ENCODE results near the gene FFAR4. TPM values are rescaled to one million over a fixed set of nuclear protein-coding genes. Genes with fewer than 3 reads are reported as not detected.
"Not testable (repeated sequence)": the region's sequence is repeated elsewhere in the genome, so short reads cannot be mapped to it uniquely, and the experiment has no call there.

The FFAR4 gene
- under 0.01 TPM for total RNA-seq

- Histone ChIP-seq H3K4me1 (ENCODE audit: insufficient read depth, low read length) (peaks cover 33% of the 10 kb centered on the region), H3K27me3 (ENCODE audit: insufficient read depth, low read length) (peaks cover 28% of the 10 kb centered on the region), H3K4me3 (ENCODE audit: low read length) (peak within 1 kb of the TSS; percentile 4), H3K9me3 (ENCODE audit: low read depth, low read length) (no peaks in the 10 kb centered on the region)
Observed at GRCh38 chr10:93566435-93567276, at the start of gene FFAR4. TSS of gene FFAR4 (plus strand) at chr10:93566665. CDS start at chr10:93566721, 56 bp downstream.

- H3K9me3 ChIP-seq (ENCODE audit: low read depth, low read length), result no peaks in the 10 kb centered on the region
- no peak overlapping the region for H3K4me3 ChIP-seq (ENCODE audit: low read length)
- H3K27me3 ChIP-seq (ENCODE audit: insufficient read depth, low read length), result no peaks in the 10 kb centered on the region
- peaks cover 25% of the 10 kb centered on the region for H3K4me1 ChIP-seq (ENCODE audit: insufficient read depth, low read length)
Observed at GRCh38 chr10:93518531-93518930, 47.9 kb upstream of the FFAR4 start.

DNA sequence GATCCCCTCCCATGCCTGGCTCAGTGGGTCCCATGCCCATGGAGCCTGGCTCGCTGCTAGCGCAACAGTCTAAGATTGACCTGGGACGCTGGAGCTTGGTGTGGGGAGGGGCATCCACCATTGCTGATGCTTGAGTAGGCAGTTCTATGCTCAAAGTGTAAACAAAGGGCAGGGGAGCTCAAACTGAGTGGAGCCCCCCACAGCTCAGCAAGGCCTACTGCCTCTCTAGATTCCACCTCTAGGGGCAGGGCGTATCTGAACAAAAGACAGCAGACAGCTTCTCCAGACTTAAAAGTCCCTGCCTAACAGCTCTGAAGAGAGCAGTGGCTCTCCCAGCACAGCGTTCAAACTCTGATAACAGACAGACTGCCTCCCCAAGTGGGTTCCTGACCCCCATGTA is 31.2 kb upstream of the FFAR4 start:
- Histone ChIP-seq H3K4me1 (ENCODE audit: insufficient read depth, low read length) (no peaks in the 10 kb centered on the region), H3K4me3 (ENCODE audit: low read length) (no peak overlapping the region), H3K9me3 (ENCODE audit: low read depth, low read length) (no peaks in the 10 kb centered on the region), H3K27me3 (ENCODE audit: insufficient read depth, low read length) (no peaks in the 10 kb centered on the region)

DNA sequence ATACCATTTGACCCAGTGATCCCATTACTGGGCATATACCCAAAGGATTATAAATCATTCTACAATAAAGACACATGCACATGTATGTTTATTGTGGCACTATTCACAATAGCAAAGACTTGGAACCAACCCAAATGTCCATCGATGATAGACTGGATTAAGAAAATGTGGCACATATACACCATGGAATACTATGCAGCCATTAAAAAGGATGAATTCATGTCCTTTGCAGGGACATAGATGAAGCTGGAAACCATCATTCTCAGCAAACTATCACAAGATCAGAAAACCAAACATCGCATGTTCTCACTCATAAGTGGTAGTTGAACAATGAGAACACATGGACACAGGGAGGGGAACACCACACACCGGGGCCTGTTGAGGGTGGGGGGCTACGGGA is 25.6 kb upstream of the FFAR4 start:
- not testable (repeated sequence) for H3K27me3 ChIP-seq (ENCODE audit: insufficient read depth, low read length); H3K4me1 ChIP-seq (ENCODE audit: insufficient read depth, low read length); H3K4me3 ChIP-seq (ENCODE audit: low read length); H3K9me3 ChIP-seq (ENCODE audit: low read depth, low read length)

DNA sequence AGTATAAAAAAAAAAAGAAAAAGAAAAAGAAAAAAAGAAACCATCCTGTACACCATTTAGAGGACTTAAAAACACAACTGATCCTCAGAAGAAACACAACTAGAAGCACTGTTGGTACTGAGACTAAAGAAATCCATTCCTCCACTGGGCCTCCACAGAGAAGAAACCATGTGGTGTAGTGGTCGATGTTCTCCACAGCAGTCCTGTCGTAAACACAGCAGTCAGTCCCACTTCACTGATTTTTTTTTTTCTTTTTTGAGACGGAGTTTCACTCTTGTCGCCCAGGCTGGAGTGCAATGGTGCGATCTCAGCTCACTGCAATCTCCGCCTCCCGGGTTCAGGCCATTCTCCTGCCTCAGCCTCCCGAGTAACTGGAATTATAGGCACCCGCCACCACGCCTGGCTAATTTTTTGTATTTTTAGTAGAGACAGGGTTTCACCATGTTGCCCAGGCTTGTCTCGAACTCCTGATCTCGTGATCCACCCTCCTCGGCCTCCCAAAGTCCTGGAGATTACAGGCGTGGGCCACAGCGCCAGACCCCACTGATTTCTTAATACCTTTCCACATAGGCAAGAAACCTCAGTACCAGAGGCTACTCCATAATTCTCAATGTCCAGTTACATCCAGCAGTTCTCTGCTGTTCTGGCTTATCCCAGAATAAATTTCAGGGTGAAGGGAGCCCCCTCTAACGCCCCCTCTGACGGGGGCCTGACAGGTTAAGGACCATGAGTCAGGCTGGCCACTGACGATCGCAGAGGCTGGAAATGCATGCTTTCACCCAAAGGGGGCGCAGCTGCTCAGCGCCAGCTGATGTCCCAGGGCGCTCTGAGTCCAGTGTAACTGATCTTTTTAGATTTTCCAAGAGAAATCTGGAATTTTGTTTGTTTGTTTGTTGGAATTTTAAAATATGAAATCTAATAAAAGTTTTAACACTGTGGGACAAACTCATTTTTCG is 24.8 kb upstream of the FFAR4 start:
- Histone ChIP-seq H3K9me3 (ENCODE audit: low read depth, low read length) (no peaks in the 10 kb centered on the region), H3K4me1 (ENCODE audit: insufficient read depth, low read length) (no peaks in the 10 kb centered on the region), H3K4me3 (ENCODE audit: low read length) (no peak overlapping the region), H3K27me3 (ENCODE audit: insufficient read depth, low read length) (no peaks in the 10 kb centered on the region)

- H3K9me3 ChIP-seq (ENCODE audit: low read depth, low read length), result no peaks in the 10 kb centered on the region
- H3K27me3 ChIP-seq (ENCODE audit: insufficient read depth, low read length), result no peaks in the 10 kb centered on the region
- no peaks in the 10 kb centered on the region for H3K4me1 ChIP-seq (ENCODE audit: insufficient read depth, low read length)
- no peak overlapping the region for H3K4me3 ChIP-seq (ENCODE audit: low read length)
Observed at GRCh38 chr10:93542358-93542791, 24.1 kb upstream of the FFAR4 start.

DNA sequence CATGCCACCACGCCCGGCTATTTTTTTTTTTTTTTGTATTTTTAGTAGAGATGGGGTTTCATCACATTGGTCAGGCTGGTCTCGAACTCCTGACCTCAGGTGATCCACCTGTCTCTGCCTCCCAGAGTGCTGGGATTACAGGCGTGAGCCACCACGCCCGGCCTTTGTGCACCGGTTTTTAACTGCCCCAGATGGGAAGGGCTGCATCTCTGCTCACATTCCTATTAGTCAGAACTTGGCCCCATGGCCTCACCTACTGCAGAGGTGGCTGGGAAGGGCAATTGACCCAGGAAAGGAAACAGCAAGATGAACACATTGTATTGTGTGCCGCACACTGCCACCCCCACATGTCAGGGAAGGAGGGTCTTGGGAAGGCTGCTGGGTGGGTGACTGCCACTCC is 19.5 kb upstream of the FFAR4 start:
- not testable (repeated sequence) for H3K27me3 ChIP-seq (ENCODE audit: insufficient read depth, low read length); H3K9me3 ChIP-seq (ENCODE audit: low read depth, low read length); H3K4me3 ChIP-seq (ENCODE audit: low read length); H3K4me1 ChIP-seq (ENCODE audit: insufficient read depth, low read length)

- Histone ChIP-seq H3K27me3 (ENCODE audit: insufficient read depth, low read length) (no peaks in the 10 kb centered on the region), H3K9me3 (ENCODE audit: low read depth, low read length) (no peaks in the 10 kb centered on the region), H3K4me1 (ENCODE audit: insufficient read depth, low read length) (no peaks in the 10 kb centered on the region), H3K4me3 (ENCODE audit: low read length) (no peak overlapping the region)
Observed at GRCh38 chr10:93547522-93547921, 18.9 kb upstream of the FFAR4 start.

GRCh38 chr10:93548376-93549071 is 17.9 kb upstream of the FFAR4 start:
- Histone ChIP-seq H3K9me3 (ENCODE audit: low read depth, low read length) (no peaks in the 10 kb centered on the region), H3K27me3 (ENCODE audit: insufficient read depth, low read length) (no peaks in the 10 kb centered on the region), H3K4me1 (ENCODE audit: insufficient read depth, low read length) (no peaks in the 10 kb centered on the region), H3K4me3 (ENCODE audit: low read length) (no peak overlapping the region)

- Histone ChIP-seq H3K9me3 (ENCODE audit: low read depth, low read length) (no peaks in the 10 kb centered on the region), H3K27me3 (ENCODE audit: insufficient read depth, low read length) (no peaks in the 10 kb centered on the region), H3K4me3 (ENCODE audit: low read length) (no peak overlapping the region), H3K4me1 (ENCODE audit: insufficient read depth, low read length) (peaks cover 7% of the 10 kb centered on the region)
Observed at GRCh38 chr10:93550606-93551005, 15.9 kb upstream of the FFAR4 start.

- Histone ChIP-seq H3K4me1 (ENCODE audit: insufficient read depth, low read length) (peaks cover 14% of the 10 kb centered on the region), H3K4me3 (ENCODE audit: low read length) (no peak overlapping the region), H3K27me3 (ENCODE audit: insufficient read depth, low read length) (no peaks in the 10 kb centered on the region), H3K9me3 (ENCODE audit: low read depth, low read length) (no peaks in the 10 kb centered on the region)
Observed at GRCh38 chr10:93552780-93553179, 13.7 kb upstream of the FFAR4 start.

DNA sequence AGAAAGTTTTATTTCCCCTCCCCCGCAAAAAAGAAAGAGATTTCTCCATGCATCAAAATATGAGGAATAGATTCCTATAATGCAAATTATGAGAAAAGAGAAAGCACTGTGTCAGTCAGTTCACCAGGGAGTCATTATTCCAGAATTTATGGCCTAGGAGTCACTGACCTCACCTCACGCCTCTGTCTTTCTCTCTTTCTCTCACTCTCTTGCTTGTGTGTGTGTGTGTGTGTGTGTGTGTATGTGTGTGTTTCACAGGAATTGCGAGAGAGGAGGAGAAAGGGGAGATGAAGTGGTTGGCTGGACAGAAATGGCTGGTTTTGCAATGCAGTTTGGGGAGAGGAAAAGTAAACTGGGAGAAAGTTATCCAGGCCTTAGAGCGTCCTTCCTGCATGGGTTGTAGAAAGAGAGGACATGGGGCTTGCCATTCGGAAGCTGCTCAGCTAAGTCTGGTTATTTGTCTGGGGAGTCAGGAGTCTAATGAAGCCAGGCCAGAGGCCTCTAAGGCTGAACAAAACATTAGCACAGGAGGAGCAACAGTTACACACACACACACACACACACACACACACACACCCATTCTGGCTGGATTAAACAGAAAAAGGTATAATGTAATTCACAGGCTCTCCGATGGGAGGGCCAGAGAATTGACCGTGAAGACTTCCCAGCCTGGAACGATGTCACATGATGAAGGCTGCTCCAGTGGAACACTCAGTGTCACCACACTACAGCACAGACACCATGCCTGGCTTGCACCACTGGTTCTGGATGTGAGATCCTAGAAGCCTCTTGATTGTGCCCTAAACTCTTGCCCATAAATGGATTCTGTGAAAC is 12.8 kb upstream of the FFAR4 start:
- H3K4me3 ChIP-seq (ENCODE audit: low read length), result no peak overlapping the region
- H3K27me3 ChIP-seq (ENCODE audit: insufficient read depth, low read length), result no peaks in the 10 kb centered on the region
- H3K9me3 ChIP-seq (ENCODE audit: low read depth, low read length), result no peaks in the 10 kb centered on the region
- H3K4me1 ChIP-seq (ENCODE audit: insufficient read depth, low read length), result peaks cover 14% of the 10 kb centered on the region

- no peaks in the 10 kb centered on the region for H3K27me3 ChIP-seq (ENCODE audit: insufficient read depth, low read length)
- H3K4me1 ChIP-seq (ENCODE audit: insufficient read depth, low read length), result peaks cover 14% of the 10 kb centered on the region
- no peaks in the 10 kb centered on the region for H3K9me3 ChIP-seq (ENCODE audit: low read depth, low read length)
- H3K4me3 ChIP-seq (ENCODE audit: low read length), result no peak overlapping the region
Observed at GRCh38 chr10:93554316-93554663, 12.2 kb upstream of the FFAR4 start.

DNA sequence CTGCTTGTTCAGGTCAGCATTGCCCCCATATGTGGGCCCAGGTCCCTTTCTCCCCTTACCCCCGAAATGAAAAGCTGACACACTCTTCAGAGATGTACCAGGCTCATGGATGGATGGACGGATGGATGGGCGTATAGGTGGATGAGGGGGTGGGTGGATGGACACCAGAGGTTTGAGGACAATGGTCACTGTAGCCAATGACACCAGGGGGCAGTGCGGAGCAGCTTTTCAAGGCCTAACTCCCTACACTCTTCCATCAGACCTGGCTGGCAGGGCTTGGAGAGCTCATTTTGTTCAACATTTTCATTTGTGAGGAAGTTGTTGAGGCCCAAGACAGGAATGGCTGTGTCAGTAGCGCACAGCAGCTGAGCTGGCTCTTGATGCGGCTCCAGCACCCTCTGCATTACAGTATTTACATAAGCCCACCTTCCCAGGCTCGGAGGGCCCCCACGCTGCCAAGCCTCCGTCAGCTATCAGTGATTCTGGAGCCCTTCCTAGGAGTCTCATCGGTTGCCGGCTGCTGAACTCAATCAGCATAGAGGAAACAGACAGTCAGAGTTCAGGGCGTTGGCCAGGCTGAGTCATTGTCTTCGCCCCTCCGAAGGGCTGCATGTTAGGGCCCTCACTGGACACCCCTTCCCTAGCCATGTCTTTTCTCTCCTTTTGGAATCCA is 11.6 kb upstream of the FFAR4 start:
- H3K4me1 ChIP-seq (ENCODE audit: insufficient read depth, low read length), result peaks cover 14% of the 10 kb centered on the region

More for the DNA sequence above, 11.6 kb upstream of the FFAR4 start:
- Histone ChIP-seq H3K27me3 (ENCODE audit: insufficient read depth, low read length) (no peaks in the 10 kb centered on the region), H3K4me3 (ENCODE audit: low read length) (no peak overlapping the region), H3K9me3 (ENCODE audit: low read depth, low read length) (no peaks in the 10 kb centered on the region)
